K562 (cell line): Measurements from ENCODE around the gene ZNF563. TPM values are rescaled to one million over a fixed set of nuclear protein-coding genes. Genes with fewer than 3 reads are reported as not detected.
A peak's percentile ranks its signal among the peaks of the same experiment; 100 is the strongest.

ENCODE experiments used
- ATAC-seq: fragments of 200-7000 bp; cut with Tn5 transposase; 3 replicates; pipeline ENCODE4 v1.9.1; 2020; ENCODE audit warnings: moderate library complexity
- BruUV-seq: library from RNA; stranded (reverse); fragments of 400-500 nt; replicated peaks from 2 replicates; lab custom pipeline; 2021; lab: Mats Ljungman, UMichigan
- CTCF ChIA-PET: fragments of 300-600 bp; formaldehyde crosslinking; extraction: SDS; loops from one replicate; lab custom pipeline; 2021; ENCODE audit warnings: low intra/inter-chr PET ratio; lab: Yijun Ruan, JAX
- POLR2A ChIA-PET: fragments of 300-600, 350-650 bp; sonication (Branson Sonifier 250); formaldehyde crosslinking; extraction: SDS; loops from one replicate; lab custom pipeline; 2021; ENCODE audit warnings: antibody characterized with exemption, inconsistent platforms; lab: Yijun Ruan, JAX
- DNase-seq, 4 experiments: peaks; one replicate each; pipeline versions ENCODE4 v3.0.0 to v3.0.0-alpha.2; 2011 to 2018; ENCODE audit warnings: low spot score in 3 of 4, mixed read lengths in 3 of 4; ENCODE audit errors: extremely low read depth in 1 of 4
- FAIRE-seq: peaks from 2 replicates; lab custom pipeline; 2011; peaks lifted over from hg19 to GRCh38; lab: Jason Lieb, UNC
- H2AFZ ChIP-seq: 2 replicates; pipeline ENCODE4 v1.6.0; 2011; ENCODE audit warnings: low read depth, low read length, control low read depth, inconsistent platforms
- H3K27ac ChIP-seq: fragments of 200-600 bp; 3 replicates; pipeline ENCODE4 v1.8.0; 2011; ENCODE audit warnings: low read depth, mild to moderate bottlenecking, control low read depth, inconsistent platforms, low read length, moderate library complexity, mixed read lengths; ENCODE audit errors: extremely low read depth
- H3K27me3 ChIP-seq, 2 experiments: fragments of 300-600 bp in 1 of 2; 2 replicates in 1 of 2; 3 replicates in 1 of 2; pipeline versions ENCODE4 v1.6.0 to v1.8.0; 2011; ENCODE audit warnings: inconsistent platforms in 2 of 2, low read length in 2 of 2, mild to moderate bottlenecking in 1 of 2, mixed read lengths in 1 of 2, moderate library complexity in 1 of 2; ENCODE audit not compliant: control insufficient read depth in 2 of 2, insufficient read depth in 2 of 2
- H3K36me3 ChIP-seq: fragments of 300-600 bp; 3 replicates; pipeline ENCODE4 v1.8.0; 2011; ENCODE audit warnings: mild to moderate bottlenecking, low read length, inconsistent platforms; ENCODE audit not compliant: control insufficient read depth, insufficient read depth
- H3K4me1 ChIP-seq, 2 experiments: fragments of 200-600 bp in 1 of 2; replicated peaks in 1 of 2; 2 replicates in 1 of 2; 3 replicates in 1 of 2; pipeline versions ENCODE4 v1.5.1 to v1.8.0; 2011; ENCODE audit warnings: inconsistent platforms in 2 of 2, low read length in 2 of 2, mild to moderate bottlenecking in 1 of 2, mixed read lengths in 1 of 2, moderate library complexity in 1 of 2; ENCODE audit not compliant: control insufficient read depth in 2 of 2, insufficient read depth in 2 of 2
- H3K4me2 ChIP-seq: 2 replicates; pipeline ENCODE4 v1.6.1; 2011; ENCODE audit warnings: low read length, control low read depth, inconsistent platforms, mixed read lengths; ENCODE audit not compliant: insufficient read depth
- H3K4me3 ChIP-seq: fragments of 200-600 bp; sonication (generic), shearing (Covaris generic); 2 replicates; pipeline ENCODE4 v1.5.1; 2016; ENCODE audit warnings: control low read depth, inconsistent platforms
- H3K79me2 ChIP-seq: fragments of 200-600 bp; 3 replicates; pipeline ENCODE4 v1.8.0; 2011; ENCODE audit warnings: low read length, inconsistent platforms; ENCODE audit not compliant: control insufficient read depth, insufficient read depth
- H3K9ac ChIP-seq, 2 experiments: 2 replicates each; pipeline versions ENCODE4 v1.6.0 to v1.6.1; 2011; ENCODE audit warnings: low read depth in 2 of 2, low read length in 2 of 2, control low read depth in 1 of 2, inconsistent platforms in 1 of 2, mild to moderate bottlenecking in 1 of 2, mixed read lengths in 1 of 2; ENCODE audit not compliant: insufficient read depth in 1 of 2
- H3K9me1 ChIP-seq: one replicate; pipeline ENCODE4 v1.6.0; 2011; ENCODE audit warnings: inconsistent platforms, mild to moderate bottlenecking, low read length, moderate library complexity; ENCODE audit not compliant: control insufficient read depth, insufficient read depth
- H3K9me3 ChIP-seq: replicated peaks from 2 replicates; pipeline ENCODE4 v1.5.1; 2011; ENCODE audit warnings: low read depth, low read length, inconsistent platforms; ENCODE audit not compliant: control insufficient read depth, insufficient read depth
- H4K20me1 ChIP-seq: replicated peaks from 2 replicates; pipeline ENCODE4 v1.6.1; 2011; ENCODE audit warnings: low read length, inconsistent platforms, mixed read lengths; ENCODE audit not compliant: control insufficient read depth, insufficient read depth
- ZNF274 ChIP-seq: IDR thresholded peaks from 2 replicates; pipeline ENCODE4 v1.6.1; 2011; ENCODE audit warnings: low read depth, mild to moderate bottlenecking, low read length, moderate library complexity, borderline replicate concordance
- ZNF75A ChIP-seq: fragments of 450-650 bp; formaldehyde crosslinking; IDR thresholded peaks from 2 replicates; pipeline ENCODE4 v1.4.0; 2020; ENCODE audit warnings: mild to moderate bottlenecking
- WGBS: fragments of 100-300 bp; shearing (Covaris generic); methylation state at CpG from one replicate; pipeline ENCODE4 v1.1.6; 2016; ENCODE audit warnings: low coverage, mixed read lengths; ENCODE audit not compliant: insufficient coverage; ENCODE audit errors: missing lambda C conversion rate; 5-methylcytosine and 5-hydroxymethylcytosine counted together
- in situ Hi-C: fragments of 300-500 bp; cut with MboI; formaldehyde crosslinking; loops from 4 replicates; pipeline ENCODE4 v1.15.0; 2018; ENCODE audit warnings: inconsistent platforms, mixed read lengths
- intact Hi-C: fragments of 100-400 bp; cut with micrococcal nuclease; formaldehyde crosslinking; loops from 2 replicates; pipeline ENCODE4 v1.14.2; 2022
- polyA plus RNA-seq, 8 experiments: library from polyadenylated mRNA; depleted of rRNA in 4 of 8; stranded (reverse) in 5 of 8; unstranded in 3 of 8; fragments of >200 nt; fragmentation: Nextera tagmentation in 2 of 8; fragmentation: Illumina TruSeq in 1 of 8; extraction: Ambion mirVana in 2 of 8; extraction: Trizol in 1 of 8; gene quantifications; 2 replicates each; pipeline versions ENCODE4 v1.2.1 to v1.2.3, GENCODE V29; 2011 to 2014; ENCODE audit warnings: inconsistent platforms in 1 of 8, missing spikeins in 1 of 8
- total RNA-seq, 7 experiments: library from RNA; depleted of rRNA in 6 of 7; stranded (reverse); fragments of >200 nt in 6 of 7; fragmentation: Illumina TruSeq in 2 of 7; extraction: Trizol in 2 of 7; gene quantifications; 2 replicates each; pipeline versions ENCODE4 v1.2.1 to v1.2.3, GENCODE V29; 2011 to 2021; ENCODE audit warnings: low replicate concordance in 1 of 7
- TF ChIP-seq, protein P1 (sequence below): fragments of 250-450 bp; sonication (Bioruptor Pico); IDR thresholded peaks from 2 replicates; pipeline ENCODE4 v1.5.0; 2021; ENCODE audit warnings: mild to moderate bottlenecking, moderate library complexity

Gene ZNF563
- total and polyA plus RNA-seq, 9 of the 15 experiments (the other 6 are each of a cell fraction or from before 2014, with no cell fraction given), result 0.37 to 2.9 (median 0.74) TPM

DNA sequence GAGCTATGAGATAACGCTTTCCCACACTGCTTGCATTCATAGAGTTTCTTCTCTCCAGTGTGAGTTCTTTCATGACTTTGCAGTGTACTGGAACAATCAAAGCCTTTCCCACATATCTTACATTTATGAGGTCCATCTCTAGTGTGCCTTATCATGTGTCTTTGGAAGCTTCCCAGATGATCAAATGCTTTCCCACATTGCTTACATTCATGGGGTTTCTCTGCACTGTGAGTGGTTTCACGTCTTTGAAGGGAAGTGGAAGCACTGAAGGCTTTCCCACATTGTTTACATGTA, 47.0 kb upstream of the ZNF563 start:
- no peak overlapping the region for H3K9ac ChIP-seq
- peak; percentile 50; the same call in 1 of the 2 replicates for TF ChIP-seq ZNF274
- TF ChIP-seq, protein P1, sequence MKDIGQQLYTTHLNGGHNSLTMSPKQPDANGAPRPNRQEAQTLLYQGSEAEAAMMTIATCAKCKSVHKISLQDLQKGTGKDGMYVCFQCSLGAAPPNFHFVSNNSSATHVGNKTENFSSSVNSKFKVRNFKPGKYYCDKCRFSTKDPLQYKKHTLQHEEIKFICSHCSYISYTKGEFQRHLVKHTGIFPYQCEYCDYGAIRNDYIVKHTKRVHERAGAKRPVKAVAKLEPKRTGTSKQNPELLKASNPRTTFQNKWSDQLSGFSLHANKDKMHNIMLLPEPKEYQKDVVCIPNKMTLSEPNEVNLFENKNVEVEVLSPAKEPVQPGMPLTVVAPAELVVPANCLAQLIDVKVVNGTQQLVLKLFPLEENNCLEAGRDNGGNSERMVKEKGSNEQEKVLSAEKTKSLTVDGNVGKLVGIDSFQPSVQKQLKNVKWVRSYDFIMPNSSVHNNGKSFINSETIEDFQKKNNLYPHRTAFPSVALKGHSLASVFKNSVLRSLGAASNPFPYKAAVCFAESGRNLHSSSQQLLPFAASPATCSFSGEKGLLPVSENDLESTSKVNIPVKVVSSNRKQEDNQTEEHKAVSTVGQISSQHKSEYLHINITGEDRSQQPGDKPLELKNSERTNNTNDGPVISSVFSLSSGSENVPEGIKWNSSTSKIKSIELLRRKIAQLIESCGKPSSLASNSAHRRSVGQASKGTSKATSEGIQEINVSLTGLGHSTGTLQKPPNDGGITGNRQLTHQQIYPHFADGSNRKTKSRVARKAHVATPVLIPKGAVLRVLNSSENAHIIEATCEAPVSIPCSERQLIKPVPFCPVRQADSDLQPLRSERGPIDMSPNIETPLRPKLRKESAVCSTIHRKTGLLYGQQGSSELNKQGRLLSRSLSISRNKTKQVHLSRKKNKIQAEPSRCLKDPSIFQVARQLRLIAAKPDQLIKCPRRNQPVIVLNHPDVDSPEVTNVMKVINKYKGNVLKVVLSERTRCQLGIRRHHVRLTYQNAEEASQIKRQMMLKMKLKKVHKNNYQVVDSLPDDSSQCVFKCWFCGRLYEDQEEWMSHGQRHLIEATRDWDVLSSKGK (CRISPR knock-in tag), result no peak
- TF ChIP-seq ZNF75A (CRISPR knock-in tag), result 0 out of 2 replicates have a peak, but pooled peaks have one; percentile 6
- H2AFZ ChIP-seq, result no peak overlapping the region
- H3K4me3 ChIP-seq, result no peak overlapping the region
- H4K20me1 ChIP-seq, result no peaks in the 10 kb centered on the region
- no peak for DNase-seq
- no TSS peak for BruUV-seq
- no peak overlapping the region for H3K27ac ChIP-seq
- in situ Hi-C loops (no loop called here), intact Hi-C loops (no loop called here)
- H3K9me1 ChIP-seq, result no peaks in the 10 kb centered on the region
- H3K79me2 ChIP-seq, result no peaks in the 10 kb centered on the region
- H3K4me1 ChIP-seq, result no peaks in the 10 kb centered on the region
- H3K27me3 ChIP-seq, result no peaks in the 10 kb centered on the region
- ChIA-PET CTCF (interaction anchor here (0.6 kb wide), 1 partner anchor 715 kb away, joined by 3 read pairs; no protein-coding TSS in a partner anchor), POLR2A (no interaction called here)
- WGBS, result 0% methylated on average over 1 of the region's 2 CpGs
- H3K9me3 ChIP-seq, result peaks cover 7% of the 10 kb centered on the region
- no peak overlapping the region for H3K4me2 ChIP-seq
- H3K36me3 ChIP-seq, result no peaks in the 10 kb centered on the region
- no peak for ATAC-seq
- no peak for FAIRE-seq
